GM11168 (cell line): ENCODE results near the gene GLE1.
"Not testable (repeated sequence)": the region's sequence is repeated elsewhere in the genome, so short reads cannot be mapped to it uniquely, and the experiment has no call there.

Experiments
- in situ Hi-C: fragments of 300-500 bp; cut with MboI; formaldehyde crosslinking; loops from one replicate; pipeline ENCODE4 v1.12.0; 2022; ENCODE audit warnings: low sequenced_read_pairs; ENCODE audit not compliant: unreplicated experiment

The GLE1 gene

GRCh38 chr9:128586934-128587333 lies 82.4 kb downstream of the GLE1 start:
- in situ Hi-C loops, result not testable (repeated sequence)

- in situ Hi-C loops, result no loop called here
Measured at GRCh38 chr9:128587453-128587852, 82.9 kb downstream of the GLE1 start.

- in situ Hi-C loops, result no loop called here
Measured at GRCh38 chr9:128588581-128589233, 84.2 kb downstream of the GLE1 start.
